Muscle layer of colon (tissue), 2 donors: ENCODE data around the gene VN1R5.
"Not testable (repeated sequence)": the region's sequence is repeated elsewhere in the genome, so short reads cannot be mapped to it uniquely, and the experiment has no call there.

ENCODE experiments used
- H3K27ac ChIP-seq: one replicate; pipeline ENCODE4 v1.7.0; 2013; ENCODE audit warnings: low read depth, mild to moderate bottlenecking, low read length, moderate library complexity
- H3K27me3 ChIP-seq, 2 donors: one replicate each; pipeline ENCODE4 v1.7.0; 2013; ENCODE audit warnings: low read length in 2 of 2, mild to moderate bottlenecking in 2 of 2; ENCODE audit not compliant: insufficient read depth in 2 of 2, control insufficient read depth in 1 of 2
- H3K36me3 ChIP-seq: one replicate; pipeline ENCODE4 v1.7.0; 2013; ENCODE audit warnings: mild to moderate bottlenecking, low read length; ENCODE audit not compliant: insufficient read depth
- H3K4me1 ChIP-seq: one replicate; pipeline ENCODE4 v1.7.0; 2013; ENCODE audit warnings: mild to moderate bottlenecking, low read length; ENCODE audit not compliant: insufficient read depth
- H3K4me3 ChIP-seq, 2 donors: one replicate each; pipeline ENCODE4 v1.7.0; 2013; ENCODE audit warnings: low read length in 2 of 2, low read depth in 1 of 2, mild to moderate bottlenecking in 1 of 2, moderate library complexity in 1 of 2
- H3K9ac ChIP-seq: one replicate; pipeline ENCODE4 v1.7.0; 2013; ENCODE audit warnings: low read length
- H3K9me3 ChIP-seq: one replicate; pipeline ENCODE4 v1.7.0; 2013; ENCODE audit warnings: mild to moderate bottlenecking, low read length
- donor health status: abdominal sarcoma.
- donor health status: Adenocarcinoma of cecum.

The VN1R5 gene

GRCh38 chr1:247274605-247275256 lies 18.9 kb downstream of the VN1R5 start:
- Histone ChIP-seq H3K9me3 (peaks cover 5% of the 10 kb centered on the region), H3K4me3 (no peak overlapping the region), H3K4me1 (no peaks in the 10 kb centered on the region), H3K36me3 (no peaks in the 10 kb centered on the region), H3K27ac (no peak overlapping the region), H3K27me3 (no peaks in the 10 kb centered on the region), H3K9ac (no peak overlapping the region)

- Histone ChIP-seq H3K27me3 (no peaks in the 10 kb centered on the region), H3K4me3 (no peak overlapping the region)
Observed at GRCh38 chr1:247277191-247277590, 21.3 kb downstream of the VN1R5 start.

GRCh38 chr1:247281001-247281574 lies 25.2 kb downstream of the VN1R5 start:
- no peaks in the 10 kb centered on the region for H3K9me3 ChIP-seq
- H3K36me3 ChIP-seq, result no peaks in the 10 kb centered on the region
- H3K4me3 ChIP-seq, result no peak overlapping the region
- H3K27ac ChIP-seq, result no peak overlapping the region
- H3K27me3 ChIP-seq, result no peaks in the 10 kb centered on the region
- no peaks in the 10 kb centered on the region for H3K4me1 ChIP-seq
- H3K9ac ChIP-seq, result no peak overlapping the region

More at GRCh38 chr1:247277191-247277590, 21.3 kb downstream of the VN1R5 start:
- Histone ChIP-seq H3K9ac (no peak overlapping the region), H3K9me3 (no peaks in the 10 kb centered on the region), H3K36me3 (no peaks in the 10 kb centered on the region), H3K27ac (no peak overlapping the region), H3K4me1 (no peaks in the 10 kb centered on the region)

- H3K4me3 ChIP-seq, result no peak overlapping the region
- H3K27me3 ChIP-seq, result no peaks in the 10 kb centered on the region
- no peaks in the 10 kb centered on the region for H3K9me3 ChIP-seq
- H3K4me1 ChIP-seq, result no peaks in the 10 kb centered on the region
- no peak overlapping the region for H3K9ac ChIP-seq
- no peak overlapping the region for H3K27ac ChIP-seq
- no peaks in the 10 kb centered on the region for H3K36me3 ChIP-seq
Observed at GRCh38 chr1:247286134-247286670, 30.3 kb downstream of the VN1R5 start.

GRCh38 chr1:247287460-247287859 lies 31.6 kb downstream of the VN1R5 start:
- Histone ChIP-seq H3K9me3 (no peaks in the 10 kb centered on the region), H3K4me1 (no peaks in the 10 kb centered on the region), H3K27ac (no peak overlapping the region), H3K27me3 (no peaks in the 10 kb centered on the region), H3K36me3 (no peaks in the 10 kb centered on the region), H3K4me3 (no peak overlapping the region), H3K9ac (no peak overlapping the region)

- Histone ChIP-seq H3K4me1 (no peaks in the 10 kb centered on the region), H3K36me3 (no peaks in the 10 kb centered on the region), H3K27ac (no peak overlapping the region), H3K4me3 (no peak overlapping the region), H3K27me3 (no peaks in the 10 kb centered on the region), H3K9me3 (no peaks in the 10 kb centered on the region), H3K9ac (no peak overlapping the region)
Observed at GRCh38 chr1:247288341-247288740, 32.5 kb downstream of the VN1R5 start.

GRCh38 chr1:247289274-247289892 lies 33.5 kb downstream of the VN1R5 start:
- not testable (repeated sequence) for H3K36me3 ChIP-seq, H3K4me1 ChIP-seq, H3K9me3 ChIP-seq, H3K9ac ChIP-seq, H3K27ac ChIP-seq, H3K4me3 ChIP-seq, H3K27me3 ChIP-seq

GRCh38 chr1:247290576-247290975 lies 34.7 kb downstream of the VN1R5 start:
- Histone ChIP-seq H3K4me3 (no peak overlapping the region), H3K27ac (no peak overlapping the region), H3K36me3 (no peaks in the 10 kb centered on the region)

GRCh38 chr1:247291161-247291560 lies 35.3 kb downstream of the VN1R5 start:
- no peak overlapping the region for H3K4me3 ChIP-seq
- no peak overlapping the region for H3K9ac ChIP-seq
- no peaks in the 10 kb centered on the region for H3K27me3 ChIP-seq

More at GRCh38 chr1:247290576-247290975, 34.7 kb downstream of the VN1R5 start:
- no peak overlapping the region for H3K9ac ChIP-seq
- no peaks in the 10 kb centered on the region for H3K9me3 ChIP-seq
- H3K4me1 ChIP-seq, result no peaks in the 10 kb centered on the region
- H3K27me3 ChIP-seq, result no peaks in the 10 kb centered on the region

GRCh38 chr1:247291833-247292561 lies 36.1 kb downstream of the VN1R5 start:
- Histone ChIP-seq H3K9me3 (no peaks in the 10 kb centered on the region), H3K4me3 (no peak overlapping the region), H3K36me3 (no peaks in the 10 kb centered on the region), H3K27me3 (no peaks in the 10 kb centered on the region), H3K4me1 (no peaks in the 10 kb centered on the region), H3K9ac (no peak overlapping the region), H3K27ac (no peak overlapping the region)

More at GRCh38 chr1:247291161-247291560, 35.3 kb downstream of the VN1R5 start:
- Histone ChIP-seq H3K9me3 (no peaks in the 10 kb centered on the region), H3K4me1 (no peaks in the 10 kb centered on the region), H3K27ac (no peak overlapping the region), H3K36me3 (no peaks in the 10 kb centered on the region)

GRCh38 chr1:247293047-247293446 lies 37.2 kb downstream of the VN1R5 start:
- no peaks in the 10 kb centered on the region for H3K9me3 ChIP-seq
- H3K4me1 ChIP-seq, result no peaks in the 10 kb centered on the region
- H3K4me3 ChIP-seq, result no peak overlapping the region
- H3K27ac ChIP-seq, result no peak overlapping the region
- H3K36me3 ChIP-seq, result no peaks in the 10 kb centered on the region
- no peaks in the 10 kb centered on the region for H3K27me3 ChIP-seq
- H3K9ac ChIP-seq, result no peak overlapping the region
